Ascending aorta (tissue), 2 donors: Measurements from ENCODE around the gene ADAMTS7. TPM values are rescaled to one million over a fixed set of nuclear protein-coding genes. Genes with fewer than 3 reads are reported as not detected.
"Not testable (repeated sequence)": the region's sequence is repeated elsewhere in the genome, so short reads cannot be mapped to it uniquely, and the experiment has no call there.

Experiments used
- DNase-seq, 2 donors: peaks; one replicate each; pipeline ENCODE4 v3.0.0-alpha.2; 2019; ENCODE audit warnings: low spot score in 2 of 2
- H3K27ac ChIP-seq, 2 donors: fragments of 200-600 bp; sonication (generic); one replicate each; pipeline ENCODE4 v1.5.1; 2016 to 2017; ENCODE audit warnings: mild to moderate bottlenecking in 1 of 2
- H3K27me3 ChIP-seq: fragments of 200-600 bp; sonication (generic); one replicate; pipeline ENCODE4 v1.5.1; 2017
- H3K36me3 ChIP-seq, 2 donors: fragments of 200-600 bp; sonication (generic); one replicate each; pipeline ENCODE4 v1.5.1; 2016
- H3K4me1 ChIP-seq, 2 donors: fragments of 200-600 bp; sonication (generic); one replicate each; pipeline ENCODE4 v1.5.1; 2016 to 2017; ENCODE audit warnings: mild to moderate bottlenecking in 1 of 2
- H3K4me3 ChIP-seq, 2 donors: fragments of 200-600 bp; sonication (generic); one replicate each; pipeline ENCODE4 v1.5.1; 2016 to 2017; ENCODE audit warnings: mild to moderate bottlenecking in 1 of 2
- H3K9me3 ChIP-seq, 2 donors: fragments of 200-600 bp; sonication (generic); one replicate each; pipeline ENCODE4 v1.5.1; 2016
- intact Hi-C: fragments of 100-400 bp; cut with DNase I; formaldehyde crosslinking; loops from one replicate; pipeline ENCODE4 v1.15.1; 2023
- total RNA-seq: library from RNA; depleted of rRNA; stranded (reverse); fragments of >200 nt; gene quantifications from one replicate; pipeline ENCODE4 v1.1.0, GENCODE V29; 2016
- TF ChIP-seq, protein P1 (sequence below), 3 experiments: fragments of 200-600 bp in 2 of 3; fragments of 450-650 bp in 1 of 3; sonication (generic) in 2 of 3; IDR thresholded peaks; one replicate each; pipeline ENCODE4 v1.5.1; 2016 to 2019; ENCODE audit warnings: antibody characterized with exemption in 3 of 3, mild to moderate bottlenecking in 1 of 3, moderate library complexity in 1 of 3

The ADAMTS7 gene
- total RNA-seq, 1 donor from 2014 or later: 33.3 TPM

DNA sequence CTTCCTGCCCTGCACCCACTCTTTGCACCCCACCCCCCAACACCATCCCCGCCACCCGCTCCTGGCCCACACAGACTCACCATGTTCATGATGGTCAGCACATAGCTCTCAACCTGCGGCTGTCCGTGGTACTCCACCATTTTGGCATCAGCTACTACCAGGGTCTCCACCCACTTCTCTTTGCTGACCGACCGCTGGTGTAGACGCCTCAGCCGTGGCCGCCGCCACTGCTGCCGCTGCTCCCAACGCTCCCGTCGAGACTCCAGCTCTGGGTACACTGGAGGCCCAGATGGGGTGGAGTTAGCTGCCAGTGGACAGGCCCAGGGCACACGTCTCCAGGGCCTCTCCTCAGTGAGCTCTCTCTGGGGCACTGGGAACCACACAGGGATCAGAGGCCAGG, 14.8 kb downstream of the ADAMTS7 start:
- no peak for DNase-seq
- peaks cover 0 to 11% of the 10 kb centered on the region in 2 donors for H3K4me1 ChIP-seq
- TF ChIP-seq, protein P1, sequence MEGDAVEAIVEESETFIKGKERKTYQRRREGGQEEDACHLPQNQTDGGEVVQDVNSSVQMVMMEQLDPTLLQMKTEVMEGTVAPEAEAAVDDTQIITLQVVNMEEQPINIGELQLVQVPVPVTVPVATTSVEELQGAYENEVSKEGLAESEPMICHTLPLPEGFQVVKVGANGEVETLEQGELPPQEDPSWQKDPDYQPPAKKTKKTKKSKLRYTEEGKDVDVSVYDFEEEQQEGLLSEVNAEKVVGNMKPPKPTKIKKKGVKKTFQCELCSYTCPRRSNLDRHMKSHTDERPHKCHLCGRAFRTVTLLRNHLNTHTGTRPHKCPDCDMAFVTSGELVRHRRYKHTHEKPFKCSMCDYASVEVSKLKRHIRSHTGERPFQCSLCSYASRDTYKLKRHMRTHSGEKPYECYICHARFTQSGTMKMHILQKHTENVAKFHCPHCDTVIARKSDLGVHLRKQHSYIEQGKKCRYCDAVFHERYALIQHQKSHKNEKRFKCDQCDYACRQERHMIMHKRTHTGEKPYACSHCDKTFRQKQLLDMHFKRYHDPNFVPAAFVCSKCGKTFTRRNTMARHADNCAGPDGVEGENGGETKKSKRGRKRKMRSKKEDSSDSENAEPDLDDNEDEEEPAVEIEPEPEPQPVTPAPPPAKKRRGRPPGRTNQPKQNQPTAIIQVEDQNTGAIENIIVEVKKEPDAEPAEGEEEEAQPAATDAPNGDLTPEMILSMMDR (IDR thresholded peaks at IDR 0.05): no peak
- H3K36me3 ChIP-seq: peaks cover 11 to 19% of the 10 kb centered on the region in 2 donors
- no peak overlapping the region for H3K4me3 ChIP-seq
- no peak overlapping the region for H3K27ac ChIP-seq
- H3K27me3 ChIP-seq: no peaks in the 10 kb centered on the region
- H3K9me3 ChIP-seq: no peaks in the 10 kb centered on the region
- intact Hi-C loops: no loop called here

DNA sequence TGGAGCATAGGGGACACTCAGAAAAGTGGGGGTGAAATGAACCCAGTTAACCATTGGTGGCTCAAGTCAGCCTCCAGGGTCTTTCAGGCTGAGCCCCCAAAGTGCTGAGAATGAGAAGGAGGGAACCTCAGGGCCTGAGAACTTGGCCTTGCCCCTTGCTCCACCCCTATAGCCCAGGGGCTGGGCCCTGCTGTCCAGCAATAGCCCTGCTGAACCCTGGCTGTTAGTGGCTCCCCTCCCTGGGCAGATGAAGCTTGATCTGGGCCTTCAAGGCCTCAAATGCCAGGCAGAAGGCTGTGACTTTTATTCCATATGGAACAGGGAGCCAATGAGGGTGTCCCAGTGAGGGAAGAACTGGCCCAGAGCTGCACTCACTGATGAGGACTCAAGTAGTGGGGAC, 16.2 kb downstream of the ADAMTS7 start:
- peaks cover 11 to 26% of the 10 kb centered on the region in 2 donors for H3K36me3 ChIP-seq
- intact Hi-C loops: no loop called here
- TF ChIP-seq, protein P1 (IDR thresholded peaks at IDR 0.05): no peak

GRCh38 chr15:78794446-78794845, 16.8 kb downstream of the ADAMTS7 start:
- H3K9me3 ChIP-seq, H3K4me3 ChIP-seq, H3K27ac ChIP-seq, DNase-seq, intact Hi-C loops, H3K27me3 ChIP-seq: not testable (repeated sequence)
- Histone ChIP-seq H3K36me3 (peaks cover 11 to 32% of the 10 kb centered on the region in 2 donors), H3K4me1 (peaks cover 0 to 11% of the 10 kb centered on the region in 2 donors)

More for the DNA sequence above, 16.2 kb downstream of the ADAMTS7 start:
- Histone ChIP-seq H3K4me1 (peaks cover 0 to 11% of the 10 kb centered on the region in 2 donors), H3K27me3 (no peaks in the 10 kb centered on the region), H3K9me3 (no peaks in the 10 kb centered on the region), H3K27ac (no peak overlapping the region), H3K4me3 (no peak overlapping the region)
- DNase-seq: no peak

- intact Hi-C loops: no loop called here
- no peaks in the 10 kb centered on the region for H3K9me3 ChIP-seq
- TF ChIP-seq, protein P1 (IDR thresholded peaks at IDR 0.05): no peak
- no peak overlapping the region for H3K27ac ChIP-seq
- H3K36me3 ChIP-seq: peaks cover 17 to 40% of the 10 kb centered on the region in 2 donors
- H3K4me1 ChIP-seq: no peaks in the 10 kb centered on the region
- H3K27me3 ChIP-seq: no peaks in the 10 kb centered on the region
- no peak overlapping the region for H3K4me3 ChIP-seq
- DNase-seq: no peak
Measured at GRCh38 chr15:78791357-78791756, 19.9 kb downstream of the ADAMTS7 start.

DNA sequence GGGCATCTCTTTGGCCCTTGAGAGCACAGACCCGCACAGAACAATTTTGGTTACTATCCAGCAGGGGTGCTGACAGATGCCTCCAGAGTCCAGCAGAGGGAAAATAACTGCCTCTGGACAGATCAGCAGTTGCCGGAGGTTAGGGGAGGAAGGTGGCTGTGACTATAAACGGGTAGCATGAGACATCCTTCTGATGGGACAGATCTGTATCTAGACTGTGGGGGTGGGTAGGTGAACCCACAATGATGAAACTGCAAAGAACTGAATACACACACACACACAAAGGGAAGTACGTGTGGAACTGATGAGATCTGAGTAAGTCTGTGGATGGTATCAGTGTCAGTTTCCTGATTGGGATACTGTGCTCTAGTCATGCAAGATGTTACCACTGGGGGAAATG, 21.2 kb downstream of the ADAMTS7 start:
- no peak overlapping the region for H3K4me3 ChIP-seq
- intact Hi-C loops: no loop called here
- TF ChIP-seq, protein P1 (IDR thresholded peaks at IDR 0.05): no peak
- no peaks in the 10 kb centered on the region for H3K9me3 ChIP-seq
- H3K27me3 ChIP-seq: no peaks in the 10 kb centered on the region
- peaks cover 8 to 31% of the 10 kb centered on the region in 2 donors for H3K36me3 ChIP-seq
- DNase-seq: no peak
- H3K4me1 ChIP-seq: no peaks in the 10 kb centered on the region
- no peak overlapping the region for H3K27ac ChIP-seq

DNA sequence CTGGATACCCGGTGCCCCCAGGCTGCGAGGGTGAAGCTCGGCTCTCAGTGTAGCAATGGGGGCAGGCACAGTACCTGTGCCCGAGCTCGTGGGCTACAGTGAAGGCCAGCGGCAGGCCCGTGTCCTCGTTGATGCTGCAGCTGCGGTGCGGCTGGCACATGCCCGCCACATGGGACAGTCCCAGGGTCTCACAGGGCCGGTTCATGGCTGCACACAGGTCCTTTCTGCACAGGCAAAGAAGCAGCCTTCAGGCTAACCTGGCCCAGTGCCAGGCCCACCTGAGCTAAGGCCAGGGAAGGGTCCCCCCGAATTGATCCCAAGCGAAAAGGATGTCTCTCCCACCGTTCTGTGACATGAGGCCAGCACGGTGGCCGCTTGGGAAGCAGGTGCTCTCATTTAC, 21.6 kb downstream of the ADAMTS7 start:
- intact Hi-C loops: no loop called here
- no peaks in the 10 kb centered on the region for H3K27me3 ChIP-seq
- H3K4me1 ChIP-seq: no peaks in the 10 kb centered on the region
- no peak overlapping the region for H3K27ac ChIP-seq
- no peak for DNase-seq
- H3K36me3 ChIP-seq: peaks cover 9 to 34% of the 10 kb centered on the region in 2 donors
- no peaks in the 10 kb centered on the region for H3K9me3 ChIP-seq
- H3K4me3 ChIP-seq: no peak overlapping the region
- TF ChIP-seq, protein P1 (IDR thresholded peaks at IDR 0.05): no peak
